PFSK-1 (cell line): ENCODE data around the gene ATG9B.

ENCODE experiments used
- POLR2AphosphoS5 ChIP-seq: IDR thresholded peaks from 2 replicates; pipeline ENCODE4 v1.6.1; 2012; ENCODE audit warnings: low read depth, mild to moderate bottlenecking, control low read depth, low read length, moderate library complexity
- REST ChIP-seq, 2 experiments: IDR thresholded peaks; 2 replicates each; pipeline versions ENCODE4 v1.6.1 to v1.8.0; 2011 to 2012; ENCODE audit warnings: low read depth in 2 of 2, low read length in 2 of 2, control low read depth in 1 of 2, inconsistent platforms in 1 of 2, mild to moderate bottlenecking in 1 of 2, moderate library complexity in 1 of 2; ENCODE audit not compliant: insufficient read depth in 1 of 2

- TF ChIP-seq POLR2AphosphoS5 (no peak), REST (IDR thresholded peaks at IDR 0.05; ENCODE audit: insufficient read depth in 1 of 2, low read depth in 2 of 2, low read length in 2 of 2) (no peak)
Measured at GRCh38 chr7:151006590-151007300, 17.5 kb downstream of the ATG9B start.
